ENCODE measurements around the gene CEP162.
"Not testable (repeated sequence)": the region's sequence is repeated elsewhere in the genome, so short reads cannot be mapped to it uniquely, and the experiment has no call there.

The CEP162 gene

DNA sequence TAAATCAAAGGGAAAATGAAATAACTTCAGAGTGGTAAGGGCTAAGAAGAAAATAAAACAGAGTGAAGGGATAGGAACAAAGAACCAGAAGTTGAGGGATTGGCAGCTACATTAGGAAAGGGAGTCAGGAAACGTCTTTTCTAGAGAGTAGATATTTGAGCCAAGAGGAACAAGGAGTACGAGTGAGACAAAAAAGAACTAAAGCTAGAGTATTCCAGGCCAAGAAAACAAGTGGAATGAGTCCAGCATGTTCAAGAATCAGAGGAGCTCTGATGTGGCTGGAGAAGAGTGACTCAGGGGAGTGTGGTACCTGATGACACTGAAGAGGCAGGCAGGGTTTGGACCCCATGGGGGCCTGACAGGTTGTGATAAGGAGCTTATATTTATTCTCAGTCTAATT is 66.3 kb downstream of the CEP162 start:
- no peak for DNase-seq
- intact Hi-C loops (cut with DNase I) = no loop called here

DNA sequence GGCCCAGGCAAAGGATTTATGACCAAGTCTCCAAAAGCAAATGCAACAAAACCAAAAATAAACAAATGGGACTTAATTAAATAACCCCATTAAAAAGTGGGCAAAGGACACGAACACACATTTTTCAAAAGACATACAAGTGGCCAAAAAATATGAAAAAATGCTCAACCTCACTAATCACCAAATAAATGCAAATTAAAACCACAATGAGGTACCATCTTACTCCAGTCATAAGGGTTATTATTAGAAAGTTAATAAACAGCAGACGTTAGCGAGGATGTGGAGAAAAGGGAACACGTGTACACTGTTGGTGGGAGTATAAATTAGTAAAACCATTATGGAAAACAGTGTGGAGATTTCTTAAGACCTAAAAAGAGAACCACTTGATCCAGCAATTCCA is 71.1 kb downstream of the CEP162 start:
- intact Hi-C loops (cut with DNase I) = no loop called here
- no peak for DNase-seq

DNA sequence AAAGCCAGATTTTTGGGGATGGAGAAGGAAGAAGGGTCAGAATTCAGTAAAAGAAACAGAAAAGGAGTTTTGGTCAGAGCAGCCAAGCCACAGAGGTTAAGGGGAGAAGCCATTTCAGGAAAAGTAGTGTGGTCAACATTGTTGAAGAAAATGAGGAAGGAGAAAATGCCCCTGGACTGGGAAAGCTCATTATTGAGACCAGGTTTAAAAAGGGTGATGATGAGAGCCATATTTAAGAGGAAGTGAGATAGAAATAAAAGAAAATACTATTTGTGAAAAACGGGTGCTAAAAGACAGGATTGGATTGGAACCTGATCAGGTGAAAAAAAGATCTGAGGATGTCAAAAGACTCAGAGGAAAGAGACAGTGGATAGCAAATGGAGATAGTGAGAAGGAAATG is 75.8 kb downstream of the CEP162 start:
- intact Hi-C loops (cut with DNase I) = no loop called here
- DNase-seq = no peak

DNA sequence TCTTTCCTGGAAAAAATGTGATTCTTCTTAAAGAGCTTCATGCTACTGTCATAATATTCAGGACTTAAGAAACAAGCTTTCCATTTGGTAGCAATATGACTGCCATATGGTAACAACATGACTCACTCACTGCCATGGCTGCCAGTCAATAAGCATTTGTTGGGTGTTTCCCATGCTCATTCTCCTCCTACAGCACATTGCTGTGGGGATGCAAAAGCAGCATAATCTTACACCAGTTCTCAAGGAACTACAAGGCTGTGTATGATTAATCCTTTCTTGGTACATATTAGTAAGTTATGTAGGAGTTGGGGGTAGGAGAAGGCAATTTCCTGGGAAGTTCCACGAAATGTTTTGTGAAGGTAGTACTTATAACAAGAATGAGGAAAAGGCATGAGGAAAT is 76.7 kb downstream of the CEP162 start:
- intact Hi-C loops (cut with DNase I) = no loop called here
- DNase-seq = no peak

DNA sequence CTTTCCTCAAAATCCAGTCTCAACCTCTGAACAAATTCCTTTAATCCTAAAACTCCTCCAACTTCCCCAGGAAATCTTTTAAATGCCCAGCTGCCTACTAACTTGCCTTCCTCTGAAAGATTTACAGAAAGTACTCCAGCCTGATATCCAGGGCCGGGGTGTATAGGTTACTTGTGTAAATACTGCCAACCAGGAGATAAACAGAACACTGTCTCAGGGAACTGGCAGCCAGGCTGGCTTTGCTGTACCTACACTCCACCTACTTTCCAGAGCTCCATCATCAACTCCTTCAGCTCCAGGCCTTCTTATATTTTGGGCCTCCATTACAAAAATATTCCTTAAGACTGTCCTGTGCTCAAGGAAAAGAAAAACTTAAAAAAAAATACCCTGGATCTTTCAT is 85.9 kb downstream of the CEP162 start:
- no peak for DNase-seq
- intact Hi-C loops (cut with DNase I) = no loop called here

DNA sequence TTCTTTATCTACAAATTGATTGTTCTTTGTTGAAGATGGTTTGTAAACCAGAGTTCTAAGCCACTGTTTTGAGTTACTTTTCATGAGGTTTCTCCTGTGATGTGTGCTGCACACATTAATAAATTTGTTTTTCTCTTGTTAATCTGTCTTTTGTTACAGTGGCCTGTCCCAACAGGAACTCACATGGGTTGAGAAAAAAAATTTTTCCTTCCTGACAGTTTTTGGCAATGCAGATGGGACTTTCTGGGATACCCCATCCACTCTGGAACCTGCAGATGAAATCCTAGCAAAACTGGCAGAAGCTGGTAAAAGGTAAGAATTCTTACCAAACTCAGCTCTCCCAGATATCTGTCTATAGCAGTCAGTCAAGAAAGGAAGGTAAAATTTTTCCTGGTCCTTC is 88.1 kb downstream of the CEP162 start:
- intact Hi-C loops (cut with DNase I) = no loop called here
- no peak for DNase-seq

DNA sequence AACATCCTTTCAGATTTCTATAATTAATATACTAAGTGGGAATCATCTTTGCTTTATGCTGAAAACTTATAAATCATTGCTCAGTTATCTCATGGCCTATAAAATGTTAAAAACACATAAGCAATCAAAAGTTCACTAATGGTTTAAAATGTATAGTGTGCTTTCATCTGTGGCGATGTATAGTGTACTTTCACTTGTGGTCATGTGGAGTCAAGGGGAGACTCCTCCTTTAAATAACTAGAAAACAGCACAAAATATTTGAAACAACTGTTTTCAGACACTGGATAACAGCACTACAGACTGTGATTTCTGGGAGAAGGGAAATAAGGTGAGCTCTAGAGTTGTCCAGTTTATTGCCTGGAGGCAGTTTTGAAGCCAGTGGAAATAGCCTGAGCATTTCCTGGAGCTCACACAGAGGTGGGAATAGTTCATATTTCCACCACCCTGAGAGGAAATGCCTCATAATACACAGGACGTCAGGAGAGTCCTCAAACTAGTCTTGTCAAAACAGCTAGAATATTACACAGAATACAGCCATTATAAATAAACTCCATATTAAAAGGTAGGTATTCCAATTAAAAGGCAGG is 89.4 kb downstream of the CEP162 start:
- intact Hi-C loops (cut with DNase I) = no loop called here
- DNase-seq = no peak

DNA sequence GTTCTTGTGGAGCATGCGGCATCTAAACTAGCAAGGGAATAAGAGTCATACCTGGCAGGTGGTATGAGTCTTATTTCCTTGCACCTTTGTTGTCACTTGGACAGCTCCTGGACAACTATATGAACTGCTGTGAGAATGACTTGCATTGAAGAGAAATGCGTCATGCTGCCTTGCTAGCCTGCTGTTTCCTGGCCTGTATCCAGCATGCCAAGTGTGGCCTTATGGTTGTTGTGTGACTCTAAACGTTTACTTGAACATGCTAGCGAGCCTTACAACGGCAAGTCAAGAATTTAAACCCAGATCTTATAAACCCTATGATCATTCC is 90.4 kb downstream of the CEP162 start:
- no peak for DNase-seq
- intact Hi-C loops (cut with DNase I) = no loop called here

DNA sequence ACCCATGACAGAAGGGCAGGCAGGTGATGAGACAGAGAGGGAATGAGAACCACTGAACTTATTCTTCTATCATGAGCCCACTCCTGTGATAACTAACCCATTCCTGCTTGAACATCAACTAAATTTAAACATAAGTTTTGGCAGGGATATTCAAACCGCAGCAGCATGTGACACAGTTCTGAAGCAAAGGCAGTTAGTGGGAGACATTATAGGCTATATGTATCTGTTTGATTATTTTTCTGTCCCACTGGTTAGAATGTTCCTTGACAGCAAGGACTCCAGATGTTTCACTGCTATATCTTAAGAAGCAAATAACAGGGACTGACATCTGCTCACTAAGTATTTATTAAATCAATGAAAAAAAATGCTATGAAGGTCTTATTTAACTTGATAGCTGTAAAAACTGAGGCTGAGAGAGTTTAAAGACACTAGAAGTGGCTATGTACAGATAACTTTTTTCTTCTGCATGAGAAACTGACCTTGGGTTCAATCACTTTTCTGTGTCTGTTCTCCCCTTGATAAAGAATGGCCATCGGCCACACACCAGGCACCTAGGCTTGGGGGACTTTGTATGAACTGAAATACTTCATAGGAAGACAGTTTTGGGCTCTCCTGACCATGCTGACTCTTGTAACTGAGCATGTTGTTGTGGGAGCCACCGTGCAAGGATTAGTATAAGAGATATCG is 90.9 kb downstream of the CEP162 start:
- intact Hi-C loops (cut with DNase I) = no loop called here

DNA sequence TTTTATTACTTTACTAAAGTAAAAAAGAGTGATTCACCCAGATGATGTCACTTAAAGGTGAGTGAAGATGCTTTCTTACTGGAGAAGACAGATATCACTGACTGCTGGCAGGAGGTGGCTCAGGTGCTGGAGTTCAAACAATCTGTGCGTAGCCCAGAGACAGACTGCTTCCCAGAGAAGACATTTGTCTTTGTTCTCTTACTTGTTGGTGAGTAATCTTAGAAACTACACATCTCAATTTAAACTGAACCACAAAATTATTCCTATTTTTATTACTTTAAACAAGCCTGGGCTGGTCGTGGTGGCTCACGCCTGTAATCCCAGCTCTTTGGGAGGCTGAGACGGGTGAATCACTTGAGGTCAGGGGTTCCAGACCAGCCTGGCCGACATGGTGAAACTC is 92.2 kb downstream of the CEP162 start:
- no peak for DNase-seq
- intact Hi-C loops (cut with DNase I) = no loop called here

More for the DNA sequence above, 90.9 kb downstream of the CEP162 start:
- DNase-seq = no peak

DNA sequence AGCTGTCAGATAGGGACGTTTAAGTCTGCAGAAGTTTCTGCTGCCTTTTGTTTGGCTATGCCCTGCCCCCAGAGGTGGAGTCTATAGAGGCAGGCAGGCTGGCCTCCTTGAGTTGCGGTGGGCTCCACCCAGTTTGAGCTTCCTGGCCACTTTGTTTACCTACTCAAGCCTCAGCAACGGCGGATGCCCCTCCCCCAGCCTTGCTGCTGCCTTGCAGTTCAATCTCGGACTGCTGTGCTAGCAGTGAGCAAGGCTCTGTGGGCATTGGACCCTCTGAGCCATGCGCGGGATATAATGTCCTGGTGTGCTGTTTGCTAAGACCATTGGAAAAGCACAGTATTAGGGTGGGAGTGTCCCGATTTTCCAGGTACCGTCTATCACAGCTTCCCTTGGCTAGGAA is 94.1 kb downstream of the CEP162 start:
- DNase-seq = peak in 1 of 10 donors; percentile 62
- intact Hi-C loops (cut with DNase I) = not testable (repeated sequence)

DNA sequence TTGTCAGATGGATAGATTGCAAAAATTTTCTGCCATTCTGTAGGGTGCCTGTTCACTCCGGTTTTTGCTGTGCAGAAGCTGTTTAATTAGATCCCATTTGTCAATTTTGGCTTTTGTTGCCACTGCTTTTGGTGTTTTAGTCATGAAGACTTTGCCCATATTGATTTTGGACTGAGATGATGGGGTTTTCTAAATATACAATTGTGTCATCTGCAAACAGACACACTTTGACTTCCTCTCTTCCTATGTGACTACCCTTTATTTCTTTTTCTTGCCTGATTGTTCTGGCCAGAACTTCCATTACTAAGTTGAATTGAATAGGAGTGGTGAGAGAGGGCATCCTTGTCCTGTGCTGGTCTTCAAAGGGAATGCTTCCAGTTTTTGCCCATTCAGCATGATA is 97.9 kb downstream of the CEP162 start:
- DNase-seq; intact Hi-C loops (cut with DNase I): not testable (repeated sequence)

DNA sequence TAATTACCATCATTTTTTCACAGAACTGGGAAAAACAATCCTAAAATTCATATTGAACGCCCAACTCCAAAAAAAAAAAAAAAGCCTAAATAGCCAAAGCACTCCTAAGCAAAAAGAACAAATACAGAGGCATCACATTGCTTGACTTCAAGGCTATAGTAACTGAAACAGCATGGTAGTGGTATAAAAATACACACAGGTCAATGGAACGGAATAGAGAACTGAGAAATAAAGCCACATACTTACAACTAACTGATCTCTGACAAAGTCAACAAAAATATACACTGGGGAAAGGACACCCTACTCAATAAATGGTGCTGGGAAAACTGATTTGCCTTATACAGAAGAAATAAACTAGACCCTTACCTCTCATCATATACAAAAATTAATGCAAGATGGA is 104.3 kb downstream of the CEP162 start:
- no peak for DNase-seq
- intact Hi-C loops (cut with DNase I) = no loop called here

DNA sequence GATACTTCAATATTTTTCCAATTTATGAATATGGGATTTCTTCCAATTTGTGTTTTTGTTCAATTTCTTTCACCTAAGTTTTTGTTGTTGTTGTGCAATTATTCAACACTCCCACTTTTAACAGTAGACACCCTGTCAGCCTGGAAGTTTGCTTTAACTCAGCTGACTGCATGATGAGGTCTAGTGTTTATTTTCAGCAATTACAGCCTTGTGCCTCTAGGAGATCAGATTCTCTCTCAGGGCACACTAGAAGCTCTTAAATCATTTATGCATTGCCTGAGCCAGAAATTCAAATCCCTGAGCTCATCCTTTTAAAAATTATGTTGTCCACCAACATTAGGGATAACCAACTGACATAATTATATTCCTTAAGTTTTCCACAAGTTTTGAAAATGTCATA is 108.2 kb downstream of the CEP162 start:
- no peak for DNase-seq
- intact Hi-C loops (cut with DNase I) = no loop called here

DNA sequence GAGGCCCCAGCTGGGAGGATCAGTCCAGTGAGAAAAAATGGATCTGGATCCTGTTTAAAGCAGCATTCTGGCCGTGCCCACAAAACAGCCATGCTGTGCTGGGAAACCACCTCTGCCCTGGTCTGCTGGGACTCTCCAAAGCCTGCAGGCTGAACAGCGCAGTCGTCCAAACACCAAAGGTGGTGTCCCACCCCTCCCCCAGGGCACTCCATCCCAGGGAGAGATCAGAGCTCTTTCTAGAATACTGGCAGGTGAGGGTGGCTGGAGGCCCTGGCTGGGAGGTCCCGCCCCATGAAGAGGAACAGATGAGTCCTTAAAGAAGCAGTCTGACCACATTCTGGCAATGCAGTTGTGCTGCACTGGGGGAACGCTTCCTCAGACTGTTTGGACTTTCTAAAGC is 109.3 kb downstream of the CEP162 start:
- no peak for DNase-seq
- intact Hi-C loops (cut with DNase I) = no loop called here

DNA sequence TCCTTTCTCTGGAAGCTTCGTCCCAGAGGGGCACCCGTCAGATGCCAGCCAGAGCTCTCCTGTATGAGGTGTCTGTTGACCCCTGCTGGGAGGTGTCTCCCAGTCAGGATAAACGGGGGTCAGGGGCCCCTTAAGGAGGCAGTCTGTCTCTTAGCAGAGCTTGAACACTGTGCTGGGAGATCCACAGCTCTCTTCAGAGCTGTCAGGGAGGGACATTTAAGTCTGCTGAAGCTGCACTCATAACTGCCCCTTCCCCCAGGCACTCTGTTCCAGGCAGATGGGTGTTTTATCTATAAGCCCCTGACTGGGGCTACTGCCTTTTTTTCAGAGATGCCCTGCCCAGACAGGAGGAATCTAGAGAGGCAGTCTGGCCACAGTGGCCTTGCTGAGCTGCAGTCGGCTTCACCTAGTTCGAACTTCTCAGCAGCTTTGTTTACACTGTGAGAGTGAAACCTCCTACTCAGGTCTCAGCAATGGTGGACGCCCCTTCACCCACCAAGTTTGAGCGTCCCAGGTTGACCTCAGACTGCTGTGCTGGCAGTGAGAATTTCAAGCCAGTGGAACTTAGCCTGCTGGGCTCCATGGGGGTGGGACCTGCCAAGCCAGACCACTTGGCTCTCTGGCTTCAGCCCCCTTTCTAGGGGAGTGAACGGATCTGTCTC is 112.4 kb downstream of the CEP162 start:
- intact Hi-C loops (cut with DNase I); DNase-seq: not testable (repeated sequence)

DNA sequence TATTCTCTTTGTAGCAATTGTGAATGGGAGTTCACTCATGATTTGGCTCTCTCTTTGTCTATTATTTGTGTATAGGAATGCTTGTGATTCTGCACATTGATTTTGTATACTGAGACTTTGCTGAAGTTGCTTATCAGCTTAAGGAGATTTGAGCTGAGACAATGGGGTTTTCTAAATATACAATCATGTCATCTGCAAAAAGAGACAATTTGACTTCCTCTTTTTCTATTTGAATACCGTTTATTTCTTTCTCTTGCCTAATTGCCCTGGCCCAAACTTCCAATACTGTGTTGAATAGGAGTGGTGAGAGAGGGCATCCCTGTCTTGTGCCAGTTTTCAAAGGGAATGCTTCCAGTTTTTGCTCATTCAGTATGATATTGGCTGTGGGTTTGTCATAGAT is 116.1 kb downstream of the CEP162 start:
- intact Hi-C loops (cut with DNase I) = not testable (repeated sequence)

DNA sequence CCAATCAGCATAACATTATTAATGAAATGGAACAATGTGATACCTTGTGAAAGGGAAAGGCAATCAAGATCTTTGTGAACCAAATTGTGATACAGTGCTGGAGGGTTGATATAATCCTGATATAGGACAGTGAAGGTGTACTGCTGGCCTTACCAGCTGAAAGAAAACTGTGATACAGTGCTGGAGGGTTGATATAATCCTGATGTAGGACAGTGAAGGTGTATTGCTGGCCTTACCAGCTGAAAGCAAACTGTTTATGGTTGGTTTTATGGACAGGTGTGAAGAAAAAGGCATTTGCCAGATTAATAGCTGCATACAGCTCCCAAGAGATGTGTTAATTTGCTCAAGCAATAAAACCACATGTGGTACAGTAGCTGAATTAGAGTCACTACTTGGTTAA is 119.9 kb downstream of the CEP162 start:
- intact Hi-C loops (cut with DNase I) = no loop called here
- no peak for DNase-seq

More for the DNA sequence above, 116.1 kb downstream of the CEP162 start:
- not testable (repeated sequence) for DNase-seq

DNA sequence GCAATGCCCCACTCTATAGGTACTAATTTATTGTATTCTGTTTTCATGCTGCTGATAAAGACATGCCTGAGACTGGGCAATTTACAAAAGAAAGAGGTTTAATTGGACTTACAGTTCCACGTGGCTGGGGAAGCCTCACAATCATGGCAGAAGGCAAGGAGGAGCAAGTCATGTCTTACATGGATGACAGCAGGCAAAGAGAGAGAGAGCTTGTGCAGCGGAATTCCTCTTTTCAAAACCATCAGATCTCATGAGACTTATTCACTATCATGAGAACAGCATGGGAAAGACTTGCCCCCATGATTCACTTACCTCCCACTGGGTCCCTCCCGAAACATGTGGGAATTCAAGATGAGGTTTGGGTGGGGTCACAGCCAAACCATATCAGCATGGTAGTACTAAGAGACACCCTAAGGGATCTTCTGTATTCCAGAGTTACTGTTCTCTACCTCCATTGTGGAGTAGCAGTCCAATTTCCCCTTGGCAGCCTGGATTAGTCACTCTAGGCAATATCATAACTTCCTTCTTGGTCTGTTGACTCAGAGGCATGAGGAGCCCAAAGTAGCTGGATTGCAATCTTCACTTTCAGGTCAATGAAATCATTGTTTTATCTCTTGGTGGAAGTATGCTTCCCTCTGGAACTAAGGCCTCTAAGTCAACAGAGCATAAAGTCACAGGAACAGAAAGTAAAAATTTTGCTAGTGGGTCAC is 122.1 kb downstream of the CEP162 start:
- intact Hi-C loops (cut with DNase I); DNase-seq: not testable (repeated sequence)

DNA sequence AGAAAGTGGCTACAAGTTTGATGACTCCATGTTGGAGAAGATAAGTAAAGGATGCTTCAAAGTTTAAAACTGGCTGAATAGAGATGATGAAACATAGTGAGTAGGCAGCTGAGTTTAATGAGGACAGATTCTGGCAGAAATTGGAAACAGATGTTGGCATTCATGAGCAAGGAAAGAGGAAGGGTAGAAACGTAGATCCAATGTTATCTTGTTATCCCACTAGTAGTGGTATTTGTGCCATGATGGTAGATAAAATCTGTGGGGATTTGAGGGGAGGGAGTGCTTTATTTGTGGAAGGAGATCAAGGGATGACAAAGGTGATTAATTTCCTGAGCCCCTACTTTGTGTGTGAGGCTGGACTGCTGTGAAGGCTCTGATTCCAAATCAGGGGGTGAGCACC is 124.4 kb downstream of the CEP162 start:
- intact Hi-C loops (cut with DNase I) = no loop called here
- no peak for DNase-seq

DNA sequence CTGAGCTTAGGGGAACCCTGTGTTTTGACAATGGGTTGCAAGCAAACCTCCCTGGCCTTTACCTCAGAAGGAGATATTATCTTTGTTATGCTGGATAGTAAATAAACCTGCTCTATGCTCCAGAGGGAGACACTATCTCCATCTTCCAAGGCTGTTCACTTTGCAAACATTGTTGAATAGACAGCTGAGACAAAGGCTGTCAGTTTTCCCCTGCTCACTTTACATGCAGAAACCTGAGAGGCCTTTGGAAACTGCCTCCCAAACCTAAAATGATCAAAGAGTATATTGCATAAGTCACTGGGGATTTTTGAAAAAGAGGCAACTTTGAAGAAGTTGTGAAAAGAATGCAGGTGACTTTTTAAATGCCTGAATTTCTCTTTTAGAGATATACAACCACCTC is 132.3 kb downstream of the CEP162 start:
- intact Hi-C loops (cut with DNase I) = no loop called here
- no peak for DNase-seq

All from posterior cingulate gyrus (tissue), 11 donors.